Measurements from ENCODE around the gene RANBP17.
"Not testable (repeated sequence)": the region's sequence is repeated elsewhere in the genome, so short reads cannot be mapped to it uniquely, and the experiment has no call there.

RANBP17 gene

DNA sequence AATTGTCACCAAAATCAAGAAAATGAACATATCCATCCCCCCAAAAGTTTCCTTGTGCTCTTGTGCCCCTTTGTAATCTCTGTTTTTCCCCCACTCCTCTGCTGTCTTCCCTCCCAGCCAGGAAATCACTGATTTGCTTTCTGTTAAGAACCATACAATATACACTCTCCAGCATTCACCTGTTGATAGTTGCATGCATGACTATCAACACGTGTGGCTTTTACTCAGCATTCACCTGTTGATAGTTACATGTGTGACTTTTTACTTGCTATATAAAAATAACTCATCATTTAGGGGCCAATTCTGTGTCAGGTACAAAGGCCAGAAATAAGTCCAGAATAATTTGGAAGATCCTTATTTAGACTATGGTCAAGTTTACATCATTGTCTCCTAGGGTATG lies 6.0 kb downstream of the RANBP17 start:
- DNase-seq (ENCODE audit: low spot score): no peak

DNA sequence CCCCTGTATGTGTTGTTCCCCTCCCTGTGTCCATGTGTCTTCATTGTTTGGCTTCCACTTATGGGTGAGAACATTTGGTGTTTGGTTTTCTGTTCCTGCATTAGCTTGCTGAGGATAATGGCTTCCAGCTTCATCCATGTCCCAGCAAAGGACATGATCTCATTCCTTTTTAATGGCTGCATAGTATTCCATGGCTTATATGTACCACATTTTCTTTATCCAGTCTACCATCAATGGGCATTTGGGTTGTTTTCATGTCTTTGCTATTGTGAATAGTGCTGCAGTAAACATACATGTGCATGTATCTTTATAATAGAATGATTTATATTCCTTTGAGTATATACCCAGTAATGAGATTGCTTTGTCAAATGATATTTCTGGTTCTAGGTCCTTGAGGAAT lies 8.6 kb downstream of the RANBP17 start:
- not testable (repeated sequence) for DNase-seq (ENCODE audit: low spot score)

DNA sequence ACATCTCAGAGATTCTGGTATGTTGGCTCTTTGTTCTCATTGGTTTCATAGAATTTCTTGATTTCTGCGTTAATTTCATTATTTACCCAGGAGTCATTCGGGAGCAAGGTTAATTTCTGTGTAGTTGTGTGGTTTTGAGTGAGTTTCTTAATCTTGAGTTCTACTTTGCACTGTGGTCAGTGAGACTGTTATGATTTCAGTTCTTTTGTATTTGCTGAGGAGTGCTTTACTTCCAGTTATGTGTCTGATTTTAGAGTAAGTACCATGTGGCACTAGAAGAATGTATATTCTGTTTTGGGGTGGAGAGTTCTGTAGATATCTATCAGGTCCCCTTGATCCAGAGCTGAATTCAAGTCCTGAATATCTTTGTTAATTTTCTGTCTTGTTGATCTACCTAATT lies 12.2 kb downstream of the RANBP17 start:
- no peak for DNase-seq (ENCODE audit: low spot score)

DNA sequence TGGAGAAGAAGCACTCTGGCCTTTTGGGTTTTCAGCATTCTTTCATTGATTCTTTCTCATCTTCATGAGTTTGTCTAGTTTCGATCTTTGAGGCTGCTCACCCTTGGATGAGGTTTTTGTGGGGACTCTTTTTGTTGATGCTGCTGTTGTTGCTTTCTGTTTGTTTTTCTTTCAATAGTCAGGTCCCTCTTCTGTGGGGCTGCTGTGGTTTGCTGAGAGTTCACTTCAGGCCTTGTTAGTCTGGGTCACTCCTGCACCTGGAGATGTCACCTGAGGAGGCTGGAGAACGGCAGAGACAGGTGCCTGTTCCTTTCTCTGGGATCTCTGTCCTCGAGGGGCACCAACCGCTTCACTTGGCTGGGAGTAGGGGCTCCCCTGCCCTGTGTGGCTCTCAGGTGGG lies 14.0 kb downstream of the RANBP17 start:
- no peak for DNase-seq (ENCODE audit: low spot score)

DNA sequence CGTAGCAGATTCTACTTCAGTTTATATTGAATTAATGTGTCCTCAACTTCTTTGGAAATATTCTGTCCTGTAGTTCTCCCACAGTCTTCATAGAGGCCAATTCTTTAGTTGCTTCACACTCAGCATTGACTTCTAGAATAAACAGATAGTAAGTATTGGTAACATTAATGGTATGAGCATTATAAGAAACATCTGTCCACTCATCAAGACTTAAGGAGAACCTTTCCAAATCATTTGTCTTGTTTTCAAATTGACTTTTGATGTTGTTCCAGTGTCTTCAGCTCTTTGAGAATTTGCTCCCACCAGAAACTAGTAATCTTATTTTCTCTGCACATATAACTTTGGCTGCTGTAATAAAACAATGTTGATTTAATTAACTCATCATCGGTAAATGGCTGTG lies 18.3 kb downstream of the RANBP17 start:
- DNase-seq (ENCODE audit: low spot score): no peak

DNA sequence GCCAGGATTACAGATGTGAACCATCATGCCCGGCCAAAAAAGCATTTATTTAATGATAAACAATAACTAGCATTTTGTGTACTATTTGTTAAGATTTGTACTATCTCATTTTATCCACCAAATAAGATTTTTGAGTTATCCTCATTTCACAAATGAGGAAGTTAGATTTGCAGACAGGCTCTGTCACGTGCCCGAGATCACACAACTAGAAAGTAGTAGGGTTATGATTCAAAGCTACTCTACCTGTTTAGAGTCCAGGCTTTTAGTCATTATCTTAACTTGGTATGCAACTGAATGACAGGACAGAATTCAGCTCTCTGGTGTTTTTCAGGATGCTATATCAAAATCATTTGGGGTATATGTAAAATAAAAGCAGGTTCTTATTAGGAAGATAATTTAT lies 20.5 kb downstream of the RANBP17 start:
- DNase-seq (ENCODE audit: low spot score): no peak

DNA sequence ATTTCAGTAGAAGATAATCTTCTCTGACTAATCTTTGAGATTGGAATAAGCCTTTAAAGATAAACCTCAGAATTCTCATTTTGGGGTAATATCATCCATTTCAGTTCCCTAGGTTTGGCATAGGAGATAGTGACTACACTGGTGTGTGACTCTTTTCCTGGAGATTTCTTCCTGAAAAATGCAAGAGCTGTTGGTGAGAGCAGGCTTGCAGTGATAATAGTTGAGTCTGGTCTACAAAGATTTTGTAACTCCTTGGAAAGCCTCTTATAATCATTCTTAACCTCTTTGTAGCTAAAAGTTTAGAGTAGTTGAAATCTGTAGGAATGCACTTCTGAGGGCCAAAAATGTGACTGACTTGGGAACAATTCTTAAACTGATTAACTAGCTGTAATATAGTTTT lies 23.4 kb downstream of the RANBP17 start:
- DNase-seq (ENCODE audit: low spot score): no peak

DNA sequence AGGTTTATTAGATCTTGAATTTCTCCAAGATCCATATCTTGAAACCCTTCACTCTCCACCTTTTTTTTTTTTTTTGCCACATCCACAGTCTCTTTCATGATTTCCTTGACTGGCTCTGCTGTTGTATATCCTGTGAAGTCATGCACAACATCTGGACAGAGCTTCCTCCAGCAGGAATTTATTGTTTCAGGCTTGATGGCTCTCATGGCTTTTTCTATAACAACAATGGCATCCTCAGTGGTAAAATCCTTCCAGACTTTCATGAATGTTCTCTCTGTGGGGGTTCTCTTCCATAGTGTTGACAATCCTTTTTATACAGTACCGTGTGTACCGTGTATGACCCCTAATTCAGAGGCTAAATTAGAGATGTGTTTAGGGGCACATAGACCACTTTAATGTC lies 24.0 kb downstream of the RANBP17 start:
- DNase-seq (ENCODE audit: low spot score): no peak

DNA sequence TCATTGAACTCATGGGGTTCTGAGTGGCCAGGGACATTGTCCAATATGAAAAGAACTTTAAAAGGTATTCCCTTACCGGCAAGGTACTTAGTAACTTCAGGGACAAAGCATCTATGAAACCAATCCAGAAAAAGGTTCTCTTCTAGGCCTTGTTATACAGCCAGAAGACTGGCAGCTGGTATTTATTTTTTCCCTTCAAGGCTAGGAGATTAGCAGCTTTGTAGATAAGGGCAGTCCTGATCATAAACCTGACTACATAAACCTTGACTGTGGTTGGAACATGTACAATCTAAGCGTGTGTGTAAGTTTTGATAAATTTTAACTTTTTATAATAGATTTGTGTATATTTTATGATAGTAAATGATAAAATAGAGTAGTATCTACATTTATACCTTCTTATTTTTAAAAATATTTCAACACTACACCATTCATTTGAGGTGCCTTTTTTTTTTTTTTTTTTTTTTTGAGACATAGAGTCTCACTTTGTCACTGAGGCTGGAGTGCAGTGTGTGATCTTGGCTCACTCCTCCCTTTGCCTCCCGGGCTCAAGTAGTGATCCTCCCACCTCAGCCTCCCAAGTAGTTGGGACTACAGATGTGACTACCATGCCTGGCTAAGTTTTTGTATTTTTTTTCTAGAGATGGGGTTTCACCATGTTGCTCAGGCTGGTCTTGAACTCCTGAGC lies 24.5 kb downstream of the RANBP17 start:
- DNase-seq (ENCODE audit: low spot score): no peak

DNA sequence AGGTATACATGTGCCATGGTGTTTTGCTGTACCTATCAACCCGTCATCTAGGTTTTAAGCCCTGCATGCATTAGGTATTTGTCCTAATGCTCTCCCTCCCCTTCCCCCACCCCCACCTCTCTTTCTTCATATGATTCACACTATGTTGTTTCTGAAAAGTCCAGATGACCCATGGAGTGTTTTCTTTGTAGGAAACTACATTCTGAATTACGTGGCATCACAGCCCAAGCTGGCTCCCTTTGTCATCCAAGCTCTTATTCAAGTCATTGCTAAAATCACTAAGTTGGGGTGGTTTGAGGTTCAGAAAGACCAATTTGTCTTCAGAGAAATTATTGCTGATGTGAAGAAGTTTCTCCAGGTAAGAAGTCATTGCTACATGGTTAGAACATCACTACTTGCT lies 30.4 kb downstream of the RANBP17 start:
- no peak for DNase-seq (ENCODE audit: low spot score)

DNA sequence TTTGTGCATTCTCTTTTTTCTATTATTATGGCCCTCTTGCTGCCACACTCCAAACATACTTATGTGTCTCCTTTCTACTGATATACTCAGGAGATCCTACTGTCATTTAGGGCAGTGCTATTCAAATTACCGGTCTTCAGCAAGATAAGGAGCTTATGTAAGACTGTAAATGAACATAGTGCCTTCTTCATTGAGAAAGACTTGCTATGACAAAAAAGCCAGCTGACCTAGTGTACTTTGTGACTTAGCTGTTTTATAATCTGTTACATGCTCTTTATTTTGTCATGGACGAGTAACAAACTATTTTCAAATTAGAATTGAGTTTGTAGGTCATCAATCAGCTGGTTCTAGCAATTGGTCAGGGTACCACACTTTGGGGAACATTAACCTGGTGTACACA lies 32.8 kb downstream of the RANBP17 start:
- DNase-seq (ENCODE audit: low spot score): no peak

DNA sequence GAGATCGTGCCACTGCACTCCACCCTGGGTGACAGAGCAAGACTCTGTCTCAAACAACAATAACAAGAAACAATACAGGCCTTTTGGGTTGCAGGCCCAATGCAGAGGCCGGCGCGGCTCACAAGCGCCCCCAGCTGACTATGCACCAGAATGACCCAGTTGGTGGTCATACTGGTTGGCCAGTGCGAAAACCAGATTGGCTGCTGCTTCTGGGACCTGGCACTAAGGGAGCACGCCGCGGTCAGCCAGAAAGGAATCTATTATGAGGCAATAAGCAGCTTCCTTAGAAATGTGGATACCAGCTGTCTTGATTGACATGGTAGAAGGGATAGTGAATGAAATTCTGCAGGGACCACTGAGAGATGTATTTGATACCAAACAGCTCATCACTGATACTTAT lies 35.0 kb downstream of the RANBP17 start:
- DNase-seq (ENCODE audit: low spot score): no peak

DNA sequence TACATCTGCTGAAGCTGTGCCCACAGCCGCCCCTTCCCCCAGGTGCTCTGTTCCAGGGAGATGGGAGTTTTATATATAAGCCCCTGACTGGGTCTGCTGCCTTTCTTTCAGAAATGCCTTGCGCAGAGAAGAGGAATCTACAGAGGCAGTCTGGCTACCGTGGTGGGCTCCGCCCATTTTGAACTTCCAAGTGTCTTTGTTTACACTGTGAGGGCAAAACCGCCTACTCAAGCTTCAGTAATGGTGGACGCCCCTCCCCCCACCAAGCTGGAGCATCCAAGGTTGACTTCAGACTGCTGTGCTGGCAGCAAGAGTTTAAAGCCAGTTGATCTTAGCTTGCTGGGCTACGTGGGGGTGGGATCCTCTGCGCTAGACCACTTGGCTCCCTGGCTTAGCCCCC lies 41.3 kb downstream of the RANBP17 start:
- no peak for DNase-seq (ENCODE audit: low spot score)

DNA sequence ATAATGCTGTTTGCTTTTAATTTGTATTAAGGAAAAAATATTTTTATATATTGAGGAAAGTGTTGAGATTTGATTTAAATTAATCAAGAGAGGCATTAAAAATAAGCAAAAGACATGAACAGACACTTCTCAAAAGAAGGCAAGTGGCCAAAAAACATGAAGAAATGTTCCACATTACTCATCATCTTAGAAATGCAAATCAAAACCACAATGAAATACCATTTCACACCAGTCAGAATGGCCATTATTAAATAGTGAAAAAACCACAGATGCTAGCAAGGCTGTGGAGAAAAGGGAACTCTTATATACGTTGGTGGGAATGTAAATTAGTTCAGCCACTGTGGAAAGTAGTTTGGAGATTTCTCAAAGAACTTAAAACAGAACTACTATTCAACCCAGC lies 45.9 kb downstream of the RANBP17 start:
- DNase-seq (ENCODE audit: low spot score): no peak

DNA sequence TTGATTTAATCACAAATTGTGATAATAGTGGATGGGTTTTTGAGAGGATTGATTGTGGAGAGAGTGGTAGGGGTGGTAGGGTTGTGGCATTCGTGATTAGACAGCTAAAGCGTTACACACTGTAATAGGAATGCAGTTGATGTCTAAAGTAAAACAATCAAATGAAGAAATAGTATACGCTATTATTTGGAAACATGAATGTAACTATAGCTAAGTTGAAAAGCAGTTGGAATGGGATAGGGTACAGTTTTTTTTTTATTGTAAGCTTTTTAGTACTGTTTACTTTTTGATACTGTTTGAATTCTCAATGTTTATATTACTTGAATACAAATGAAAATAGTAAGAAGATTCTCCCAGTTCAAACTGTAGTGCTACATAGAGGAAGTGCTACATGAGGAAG lies 51.8 kb downstream of the RANBP17 start:
- DNase-seq (ENCODE audit: low spot score): no peak

DNA sequence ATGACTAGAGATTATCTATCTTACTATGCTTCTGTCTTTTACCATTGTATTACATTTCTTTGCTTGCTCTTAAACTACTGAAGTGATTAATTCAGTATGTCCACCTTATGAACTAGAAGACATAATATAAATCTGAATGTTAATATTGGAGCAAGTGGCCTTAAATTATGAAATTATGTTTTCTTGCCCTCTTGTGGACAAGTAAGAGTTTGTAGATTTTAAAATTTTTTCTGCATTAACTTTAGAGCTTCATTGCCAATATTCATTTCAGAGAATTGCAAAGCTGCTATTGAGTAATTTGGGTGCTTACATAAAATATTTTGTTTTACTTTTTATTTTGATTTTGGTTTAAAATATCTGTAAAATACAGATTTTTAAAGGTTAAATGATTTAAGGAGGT lies 55.3 kb downstream of the RANBP17 start:
- no peak for DNase-seq (ENCODE audit: low spot score)

DNA sequence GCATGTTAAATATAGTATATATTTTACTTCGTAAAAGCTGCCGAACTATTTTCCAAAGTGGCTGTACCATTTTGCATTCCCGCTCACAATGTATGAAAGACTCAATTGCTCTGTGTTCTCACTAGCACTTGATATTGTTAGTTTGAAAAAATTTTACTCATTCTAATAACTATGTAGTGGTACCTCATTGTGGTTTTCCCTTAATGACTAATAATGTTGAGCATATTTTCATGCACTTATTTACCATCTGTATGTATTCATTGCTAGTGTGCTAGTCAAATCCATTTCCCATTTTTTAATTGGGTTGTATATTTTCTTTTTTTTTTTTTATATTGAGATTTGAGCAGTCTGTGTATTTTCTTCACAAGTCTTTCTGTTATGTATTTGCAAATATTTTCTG lies 58.4 kb downstream of the RANBP17 start:
- no peak for DNase-seq (ENCODE audit: low spot score)

DNA sequence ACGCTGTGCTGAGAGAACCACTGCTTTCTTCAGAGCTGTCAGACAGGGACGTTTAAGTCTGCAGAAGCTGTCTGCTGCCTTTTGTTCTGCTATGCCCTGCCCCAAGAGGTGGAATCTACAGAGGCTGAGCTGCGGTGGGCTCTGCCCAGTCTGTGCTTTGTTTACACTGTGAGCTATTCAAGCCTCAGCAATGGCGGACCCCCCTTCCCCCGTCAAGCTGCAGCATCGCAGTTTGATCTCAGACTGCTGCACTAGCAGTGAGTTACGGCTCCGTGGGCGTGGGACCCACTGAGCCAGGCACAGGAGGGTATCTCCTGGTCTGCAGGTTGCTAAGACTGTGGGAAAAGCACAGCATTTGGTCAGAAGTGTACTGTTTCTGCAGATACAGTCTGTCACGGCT lies 60.5 kb downstream of the RANBP17 start:
- DNase-seq (ENCODE audit: low spot score): not testable (repeated sequence)

DNA sequence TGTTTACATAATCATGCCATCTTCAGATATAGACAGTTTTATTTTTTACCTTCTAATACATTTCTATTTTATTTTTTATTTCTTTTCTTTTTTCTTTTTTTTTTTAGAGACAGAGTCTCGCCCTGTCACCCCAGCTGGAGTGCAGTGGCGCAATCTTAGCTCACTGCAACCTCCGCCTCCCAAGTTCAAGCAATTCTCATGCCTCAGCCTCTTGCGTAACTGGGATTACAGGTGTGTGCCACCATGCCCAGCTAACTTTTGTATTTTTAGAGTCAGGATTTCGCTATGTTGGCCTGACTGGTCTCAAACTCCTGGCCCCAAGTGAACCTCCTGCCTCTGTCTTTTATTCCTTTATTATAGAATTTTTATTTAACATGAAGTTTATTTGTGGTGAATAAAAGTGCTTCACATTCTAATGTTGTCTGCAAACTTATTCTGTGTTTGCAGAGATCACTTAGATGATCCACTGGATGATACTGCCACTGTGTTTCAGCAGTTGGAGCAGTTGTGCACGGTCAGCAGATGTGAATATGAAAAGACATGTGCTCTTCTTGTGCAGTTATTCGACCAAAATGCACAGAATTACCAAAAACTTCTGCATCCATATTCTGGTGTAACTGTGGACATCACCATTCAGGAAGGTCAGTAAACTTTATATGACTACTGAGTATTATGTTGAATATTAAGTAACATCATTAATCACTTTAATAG lies 62.2 kb downstream of the RANBP17 start:
- no peak for DNase-seq (ENCODE audit: low spot score)

DNA sequence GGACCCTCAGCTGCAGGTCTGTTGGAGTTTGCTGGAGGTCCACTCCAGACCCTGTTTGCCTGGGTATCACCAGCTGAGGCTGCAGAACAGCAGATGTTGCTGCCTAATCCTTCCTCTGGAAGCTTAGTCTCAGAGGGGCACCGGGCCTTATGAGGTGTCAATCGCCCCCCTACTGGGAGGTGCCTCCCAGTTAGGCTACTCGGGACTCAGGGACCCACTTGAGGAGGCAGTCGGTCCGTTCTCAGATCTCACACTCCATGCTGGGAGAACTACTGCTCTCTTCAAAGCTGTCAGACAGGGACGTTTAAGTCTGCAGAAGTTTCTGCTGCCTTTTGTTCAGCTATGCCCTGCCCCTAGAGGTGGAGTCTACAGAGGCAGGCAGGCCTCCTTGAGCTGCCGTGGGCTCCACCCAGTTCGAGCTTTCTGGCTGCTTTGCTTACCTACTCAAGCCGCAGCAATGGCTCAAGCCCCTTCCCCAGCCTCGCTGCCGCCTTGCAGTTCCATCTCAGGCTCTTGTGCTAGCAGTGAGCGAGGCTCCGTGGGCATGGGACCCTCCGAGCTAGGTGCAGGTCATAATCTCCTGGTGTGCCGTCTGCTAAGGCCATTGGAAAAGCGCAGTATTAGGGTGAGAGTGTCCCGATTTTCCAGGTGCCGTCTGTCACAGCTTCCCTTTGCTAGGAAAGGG lies 73.9 kb downstream of the RANBP17 start:
- DNase-seq (ENCODE audit: low spot score): not testable (repeated sequence)

DNA sequence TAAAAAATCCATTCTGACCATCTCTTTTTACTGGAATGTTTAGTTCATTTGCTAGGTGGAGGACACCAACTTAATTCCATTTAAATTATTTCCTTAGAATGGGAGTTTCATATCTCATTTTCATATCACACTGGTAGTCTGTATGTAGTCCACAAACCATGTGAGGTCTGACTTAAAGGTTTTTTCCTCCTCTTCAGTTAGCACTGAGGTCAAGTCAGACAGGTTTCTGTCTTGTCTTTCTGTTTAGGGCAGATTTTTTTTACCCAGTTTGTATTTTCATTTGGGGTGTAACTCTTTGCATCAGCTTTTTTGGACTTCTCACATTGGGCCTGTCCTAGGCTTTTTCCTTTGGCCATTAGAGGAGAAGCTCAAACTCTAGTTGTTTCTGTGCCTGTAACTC lies 75.3 kb downstream of the RANBP17 start:
- no peak for DNase-seq (ENCODE audit: low spot score)

DNA sequence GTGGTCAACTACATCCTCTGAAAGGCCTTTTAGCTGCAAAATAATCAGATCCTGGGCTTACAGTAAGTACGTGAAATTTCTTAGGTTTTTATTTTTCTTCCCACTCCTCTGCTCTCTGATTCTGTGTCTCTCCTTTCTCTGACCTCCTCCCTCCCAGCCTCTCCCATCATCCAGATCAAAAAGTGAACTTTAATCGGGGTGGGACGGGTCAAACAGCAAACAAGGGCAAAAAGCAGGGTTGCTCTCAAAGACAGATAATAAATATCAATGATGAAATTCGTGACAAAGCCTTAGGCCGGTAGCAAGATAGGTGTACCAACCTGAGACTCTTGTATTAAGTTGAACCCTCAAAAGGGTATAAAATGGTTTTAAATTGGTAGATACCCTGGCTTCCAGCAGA lies 76.1 kb downstream of the RANBP17 start:
- DNase-seq (ENCODE audit: low spot score): no peak

DNA sequence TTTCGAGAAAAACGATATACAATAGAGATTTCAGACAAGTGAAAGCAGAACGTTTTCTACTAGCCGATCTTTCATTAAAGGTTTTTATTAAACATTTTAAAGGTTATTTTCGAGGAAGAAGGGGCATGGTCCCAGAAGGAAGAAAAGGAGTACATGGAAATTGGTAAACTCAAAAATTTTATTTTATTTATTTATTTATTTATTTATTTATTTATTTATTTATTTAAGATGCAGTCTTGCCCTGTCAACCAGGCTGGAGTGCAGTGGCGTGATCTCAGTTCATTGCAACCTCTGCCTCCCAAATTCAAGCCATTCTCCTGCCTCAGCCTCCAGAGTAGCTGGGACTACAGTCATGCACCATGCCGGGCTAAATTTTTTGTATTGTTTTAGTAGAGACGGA lies 77.4 kb downstream of the RANBP17 start:
- DNase-seq (ENCODE audit: low spot score): no peak

DNA sequence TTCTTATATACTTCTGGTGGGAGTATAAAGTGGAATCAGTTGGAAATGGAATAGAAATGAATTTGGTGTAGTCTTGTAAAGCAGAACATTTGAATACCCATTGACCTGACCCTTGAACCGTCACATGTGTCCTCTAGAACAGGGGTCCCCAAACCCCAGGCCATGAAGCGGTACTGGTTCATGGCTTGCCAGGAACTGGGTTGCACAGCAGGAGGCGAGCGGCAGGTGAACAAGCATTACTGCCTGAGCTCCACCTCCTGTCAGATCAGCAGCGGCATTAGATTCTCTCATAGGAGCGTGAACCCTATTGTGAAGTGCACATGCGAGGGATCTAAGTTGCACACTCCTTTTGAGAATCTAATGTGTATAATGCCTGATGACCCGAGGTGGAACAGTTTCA lies 80.0 kb downstream of the RANBP17 start:
- no peak for DNase-seq (ENCODE audit: low spot score)
